Lower leg skin (tissue), 4 donors: Measurements from ENCODE around the gene MMRN2. TPM values are rescaled to one million over a fixed set of nuclear protein-coding genes. Genes with fewer than 3 reads are reported as not detected.

Source experiments
- DNase-seq, 2 donors: peaks; one replicate each; pipeline ENCODE4 v3.0.0-alpha.2; 2019; ENCODE audit warnings: low spot score in 2 of 2
- H3K4me3 ChIP-seq: fragments of 200-600 bp; sonication (generic); 2 replicates; pipeline ENCODE4 v1.5.1; 2017; ENCODE audit warnings: mild to moderate bottlenecking, low read depth; ENCODE audit not compliant: poor library complexity, severe bottlenecking
- POLR2A ChIP-seq, 2 donors: fragments of 450-650 bp; IDR thresholded peaks; one replicate each; pipeline ENCODE4 v1.6.1; 2016 to 2017; ENCODE audit warnings: antibody characterized with exemption in 2 of 2, mild to moderate bottlenecking in 1 of 2, moderate library complexity in 1 of 2
- WGBS, 2 donors: methylation state at CpG; one replicate each; pipeline ENCODE4 v1.1.5; 2018; 5-methylcytosine and 5-hydroxymethylcytosine counted together
- intact Hi-C: fragments of 100-400 bp; cut with DNase I; formaldehyde crosslinking; loops from one replicate; pipeline ENCODE4 v1.15.0; 2023; ENCODE audit warnings: low total_unique reads
- total RNA-seq, 4 donors: library from RNA; depleted of rRNA; stranded (reverse); fragments of >200 nt; gene quantifications; one replicate each; pipeline ENCODE4 v1.1.0, GENCODE V29; 2016
- TF ChIP-seq, protein P1 (sequence below), 3 donors: fragments of 450-650 bp; IDR thresholded peaks; one replicate each; pipeline ENCODE4 v1.5.1; 2016; ENCODE audit warnings: antibody characterized with exemption in 3 of 3, mild to moderate bottlenecking in 3 of 3, moderate library complexity in 2 of 3

MMRN2 gene
- total RNA-seq, 4 donors from 2014 or later, result 24.5 to 50.8 (median 40.2) TPM

DNA sequence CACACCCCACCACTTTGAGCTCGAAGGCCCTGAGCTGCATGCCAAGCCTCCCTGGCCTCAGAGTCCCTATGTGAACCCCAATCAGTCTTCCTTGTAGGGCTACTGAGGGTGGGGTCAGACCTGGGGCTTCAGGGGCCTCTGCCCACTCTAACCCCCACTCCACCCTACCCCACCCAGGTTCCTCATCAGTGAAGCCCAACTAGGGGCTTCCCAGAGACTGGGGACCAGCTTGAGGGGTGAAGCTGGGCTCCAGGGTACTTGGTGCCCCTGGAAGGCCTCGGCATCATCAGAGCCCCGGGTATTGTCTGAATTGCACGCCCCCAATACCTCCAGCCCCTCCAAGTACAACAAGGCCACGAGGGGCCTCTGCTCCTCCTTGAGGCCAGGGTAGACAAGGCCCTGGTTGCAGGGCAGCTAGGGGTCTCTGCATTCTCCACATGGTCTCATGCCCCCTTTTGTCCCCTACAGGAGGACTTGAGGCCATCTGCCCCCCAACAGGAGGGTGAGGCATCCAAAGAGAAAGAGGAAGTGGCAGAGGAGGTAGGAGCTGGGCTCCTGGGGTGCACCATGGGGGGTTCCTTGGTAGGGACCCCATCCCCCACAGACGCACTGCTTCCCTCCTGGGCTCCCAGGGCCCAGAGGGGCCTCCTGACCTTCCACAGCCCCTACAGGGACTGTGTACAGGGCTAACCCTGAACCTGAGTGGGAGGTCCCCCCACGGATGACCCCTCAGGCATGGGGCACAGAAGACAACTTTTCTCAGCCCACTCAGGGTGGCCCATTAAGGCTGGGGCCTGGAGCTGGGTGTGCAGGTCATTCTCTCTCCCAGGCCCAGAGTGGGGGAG lies 4.9 kb upstream of the MMRN2 start:
- H3K4me3 ChIP-seq, result no peak overlapping the region
- peak in 1 of 2 donors; percentile 70 for DNase-seq
- WGBS, 2 donors, result 76 to 93% methylated on average over 5 to 6 of the region's 7 CpGs
- TF ChIP-seq POLR2A (IDR thresholded peaks at IDR 0.05), result no peak
- TF ChIP-seq, protein P1, sequence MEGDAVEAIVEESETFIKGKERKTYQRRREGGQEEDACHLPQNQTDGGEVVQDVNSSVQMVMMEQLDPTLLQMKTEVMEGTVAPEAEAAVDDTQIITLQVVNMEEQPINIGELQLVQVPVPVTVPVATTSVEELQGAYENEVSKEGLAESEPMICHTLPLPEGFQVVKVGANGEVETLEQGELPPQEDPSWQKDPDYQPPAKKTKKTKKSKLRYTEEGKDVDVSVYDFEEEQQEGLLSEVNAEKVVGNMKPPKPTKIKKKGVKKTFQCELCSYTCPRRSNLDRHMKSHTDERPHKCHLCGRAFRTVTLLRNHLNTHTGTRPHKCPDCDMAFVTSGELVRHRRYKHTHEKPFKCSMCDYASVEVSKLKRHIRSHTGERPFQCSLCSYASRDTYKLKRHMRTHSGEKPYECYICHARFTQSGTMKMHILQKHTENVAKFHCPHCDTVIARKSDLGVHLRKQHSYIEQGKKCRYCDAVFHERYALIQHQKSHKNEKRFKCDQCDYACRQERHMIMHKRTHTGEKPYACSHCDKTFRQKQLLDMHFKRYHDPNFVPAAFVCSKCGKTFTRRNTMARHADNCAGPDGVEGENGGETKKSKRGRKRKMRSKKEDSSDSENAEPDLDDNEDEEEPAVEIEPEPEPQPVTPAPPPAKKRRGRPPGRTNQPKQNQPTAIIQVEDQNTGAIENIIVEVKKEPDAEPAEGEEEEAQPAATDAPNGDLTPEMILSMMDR (IDR thresholded peaks at IDR 0.05), result no peak
- intact Hi-C loops, result no loop called here

DNA sequence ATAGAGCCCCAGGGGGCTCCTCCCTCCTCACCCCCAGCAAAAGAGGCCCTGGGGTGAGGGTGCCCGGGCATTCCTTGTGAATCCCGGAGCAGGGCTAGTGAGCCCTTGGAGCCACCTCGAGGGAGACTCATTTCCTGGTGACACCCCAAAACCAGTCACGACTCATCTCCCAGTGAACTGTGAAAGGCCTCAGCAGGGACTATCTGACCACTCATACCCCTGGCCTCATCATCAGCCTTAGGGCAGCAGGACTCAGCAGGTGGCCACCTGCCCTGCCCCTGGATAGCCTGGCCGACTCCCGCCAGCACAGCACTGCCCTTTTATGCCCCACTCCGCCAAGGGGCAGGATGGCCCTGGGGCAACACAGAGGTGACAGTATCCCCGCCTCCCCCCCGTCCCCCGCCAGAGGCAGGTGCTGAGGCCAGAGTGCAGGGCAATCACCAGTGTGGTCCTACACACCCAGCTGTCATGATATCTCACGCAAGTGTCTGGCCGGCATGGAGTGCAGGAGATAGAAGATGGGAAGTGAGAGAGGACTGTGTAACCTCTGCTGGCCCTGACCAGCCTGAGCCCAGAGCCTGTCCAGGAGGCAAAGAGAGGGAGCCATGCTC lies 4.2 kb upstream of the MMRN2 start:
- TF ChIP-seq, protein P1 (IDR thresholded peaks at IDR 0.05), result no peak
- TF ChIP-seq POLR2A (IDR thresholded peaks at IDR 0.05), result no peak
- 79 to 88% methylated on average over 8 to 12 of the region's 12 CpGs for WGBS, 2 donors
- H3K4me3 ChIP-seq, result no peak overlapping the region
- intact Hi-C loops, result no loop called here
- DNase-seq, result peak in 1 of 2 donors; percentile 82

DNA sequence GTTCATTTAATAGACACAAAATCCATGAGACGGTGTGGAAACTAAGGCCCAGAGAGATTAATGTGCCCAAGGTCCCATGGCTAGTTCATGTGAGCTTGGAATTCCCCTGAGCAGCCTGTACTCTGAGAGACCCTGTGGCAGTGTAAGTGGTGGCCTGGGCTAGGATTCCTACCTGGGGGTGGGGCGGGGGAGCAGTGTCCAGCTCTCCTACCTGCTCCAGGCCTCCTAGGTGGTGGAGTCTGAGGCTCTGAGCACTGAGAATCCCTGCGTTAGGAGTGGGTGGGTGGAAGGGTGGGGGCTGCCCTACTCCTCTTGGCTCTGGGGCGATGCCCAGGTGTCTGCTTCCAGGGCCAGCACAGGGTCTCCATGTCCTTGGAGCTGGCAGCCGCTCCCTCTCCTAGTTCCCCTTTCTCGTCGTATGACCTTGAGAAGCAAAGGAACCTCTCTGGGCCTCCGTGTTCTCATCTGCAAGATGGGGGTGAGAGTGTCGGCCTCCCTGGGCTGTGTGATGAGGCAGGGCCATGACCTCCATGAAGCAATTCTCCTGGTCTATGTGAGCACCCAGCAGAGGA lies 3.5 kb upstream of the MMRN2 start:
- TF ChIP-seq POLR2A (IDR thresholded peaks at IDR 0.05), result no peak
- TF ChIP-seq, protein P1 (IDR thresholded peaks at IDR 0.05), result no peak
- DNase-seq, result peak in 1 of 2 donors; percentile 78
- WGBS, 2 donors, result 83 to 86% methylated on average over 9 of the region's 9 CpGs
- no peak overlapping the region for H3K4me3 ChIP-seq
- intact Hi-C loops, result no loop called here

DNA sequence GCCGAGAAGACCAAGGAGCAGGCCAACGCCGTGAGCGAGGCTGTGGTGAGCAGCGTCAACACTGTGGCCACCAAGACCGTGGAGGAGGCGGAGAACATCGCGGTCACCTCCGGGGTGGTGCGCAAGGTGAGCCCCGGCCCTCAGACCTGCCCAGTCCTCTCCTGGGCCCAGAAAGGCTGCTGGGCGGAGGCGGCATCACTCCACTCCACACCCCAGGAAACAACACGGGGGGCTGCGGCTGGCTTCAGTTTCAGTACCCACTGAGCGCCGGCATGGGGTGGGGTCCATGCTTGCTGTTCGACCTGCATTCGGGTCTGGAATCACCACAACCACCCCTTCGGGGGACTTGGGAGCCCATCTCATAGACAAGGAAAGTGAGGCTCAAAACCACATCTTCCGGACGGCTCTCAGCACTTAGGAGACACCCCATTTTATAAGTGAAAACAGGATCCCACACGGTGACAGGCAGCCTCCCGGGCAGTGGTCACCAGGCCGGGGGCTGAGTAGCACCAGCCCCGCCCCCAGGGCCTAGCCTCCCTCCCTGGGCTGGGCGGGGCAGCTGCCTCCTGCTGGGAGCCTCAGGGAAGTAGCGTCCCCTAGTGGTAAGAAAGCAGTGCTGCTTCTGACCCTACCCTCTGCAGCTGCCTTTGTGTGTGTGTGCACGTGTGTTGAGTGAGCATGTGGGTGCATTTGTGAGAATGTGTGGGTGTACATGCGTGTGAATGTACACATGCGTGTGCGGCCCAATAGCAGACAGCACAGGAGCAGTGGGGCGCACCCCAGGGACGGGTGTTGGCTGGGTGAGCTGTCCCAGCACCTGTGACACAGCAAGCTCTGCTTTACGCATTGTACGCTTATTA lies 2.8 kb upstream of the MMRN2 start:
- 55 to 69% methylated on average over 28 to 37 of the region's 37 CpGs for WGBS, 2 donors
- H3K4me3 ChIP-seq, result no peak overlapping the region
- peak in 1 of 2 donors; percentile 87 for DNase-seq
- intact Hi-C loops, result no loop called here
- TF ChIP-seq, protein P1 (IDR thresholded peaks at IDR 0.05), result peak in 1 of 3 donors; percentile 55
- no peak for TF ChIP-seq POLR2A (IDR thresholded peaks at IDR 0.05)

DNA sequence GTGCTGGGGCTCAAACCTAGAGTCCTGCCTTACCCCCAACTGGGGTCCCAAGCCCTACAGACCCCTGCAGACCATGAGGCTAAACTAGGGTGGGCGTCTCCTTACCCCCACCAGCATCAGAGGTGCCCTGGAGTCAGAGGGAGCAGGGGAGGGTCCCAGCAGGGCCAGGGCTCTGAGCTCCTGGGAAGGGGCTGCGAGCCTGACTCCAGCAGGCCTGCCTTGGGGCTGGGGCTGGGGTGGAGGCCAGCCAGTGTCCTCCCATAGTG lies 2.3 kb upstream of the MMRN2 start:
- no peak overlapping the region for H3K4me3 ChIP-seq
- TF ChIP-seq POLR2A (IDR thresholded peaks at IDR 0.05), result no peak
- TF ChIP-seq, protein P1 (IDR thresholded peaks at IDR 0.05), result no peak
- 80 to 82% methylated on average over 1 to 2 of the region's 2 CpGs for WGBS, 2 donors
- intact Hi-C loops, result no loop called here
- DNase-seq, result peak in 1 of 2 donors; percentile 84
